Esophagus squamous epithelium (tissue), 5 donors: Measurements from ENCODE around the gene TXNL1. TPM values are rescaled to one million over a fixed set of nuclear protein-coding genes. Genes with fewer than 3 reads are reported as not detected.

Experiments used
- DNase-seq: peaks from one replicate; lab custom pipeline; 2025; lab: John Stamatoyannopoulos, UW
- H3K27ac ChIP-seq, 4 donors: fragments of 200-600 bp; sonication (generic); one replicate each; pipeline ENCODE4 v1.5.1; 2016 to 2019; ENCODE audit warnings: mild to moderate bottlenecking in 1 of 4
- H3K27me3 ChIP-seq, 4 donors: fragments of 200-600 bp; sonication (generic); 1 replicate in 3 of 4; 2 replicates in 1 of 4; pipeline versions ENCODE4 v1.5.1 to v1.6.0; 2017 to 2021; ENCODE audit warnings: antibody characterized with exemption in 1 of 4
- H3K36me3 ChIP-seq, 3 donors: fragments of 200-600 bp; sonication (generic); one replicate each; pipeline ENCODE4 v1.5.1; 2016 to 2019
- H3K4me1 ChIP-seq, 3 donors: fragments of 200-600 bp; sonication (generic); one replicate each; pipeline ENCODE4 v1.5.1; 2017 to 2019
- H3K4me3 ChIP-seq, 4 donors: fragments of 200-600 bp; sonication (generic); 1 replicate in 3 of 4; 2 replicates in 1 of 4; pipeline ENCODE4 v1.5.1; 2016 to 2019; ENCODE audit warnings: mild to moderate bottlenecking in 2 of 4, moderate library complexity in 1 of 4
- H3K9me3 ChIP-seq, 3 donors: fragments of 200-600 bp; sonication (generic); one replicate each; pipeline ENCODE4 v1.5.1; 2016 to 2019
- CTCF ChIP-seq, 6 experiments: fragments of 450-650 bp in 4 of 6; fragments of 200-600 bp in 2 of 6; sonication (generic) in 2 of 6; IDR thresholded peaks; one replicate each; pipeline ENCODE4 v1.5.1; 2016 to 2019; ENCODE audit warnings: antibody characterized with exemption in 6 of 6, mild to moderate bottlenecking in 4 of 6, moderate library complexity in 4 of 6
- POLR2A ChIP-seq, 4 donors: fragments of 450-650 bp; IDR thresholded peaks; one replicate each; pipeline ENCODE4 v1.6.1; 2017; ENCODE audit warnings: antibody characterized with exemption in 4 of 4, mild to moderate bottlenecking in 4 of 4, moderate library complexity in 3 of 4
- WGBS, 2 donors: methylation state at CpG; one replicate each; pipeline ENCODE4 v1.1.5; 2018; 5-methylcytosine and 5-hydroxymethylcytosine counted together
- intact Hi-C: fragments of 100-400 bp; cut with DNase I; formaldehyde crosslinking; loops from one replicate; pipeline ENCODE4 v1.15.0; 2022
- total RNA-seq, 4 donors: library from RNA; depleted of rRNA; stranded (reverse); fragments of >200 nt; gene quantifications; one replicate each; pipeline ENCODE4 v1.1.0, GENCODE V29; 2016
- donor health status: DM: yes; HTN: yes; CAD: no.

The TXNL1 gene
- total RNA-seq, 4 donors from 2014 or later = 41.2 to 78.5 (median 53.4) TPM

- DNase-seq = no peak
- H3K9me3 ChIP-seq = no peaks in the 10 kb centered on the region
- peaks cover 0 to 15% (median 0%) of the 10 kb centered on the region in 3 donors for H3K36me3 ChIP-seq
- H3K4me1 ChIP-seq = peaks cover 0 to 58% (median 22%) of the 10 kb centered on the region in 3 donors
- H3K27ac ChIP-seq = no peak overlapping the region
- no peak overlapping the region for H3K4me3 ChIP-seq
- TF ChIP-seq POLR2A (IDR thresholded peaks at IDR 0.05) (no peak), CTCF (IDR thresholded peaks at IDR 0.05) (no peak)
- H3K27me3 ChIP-seq = no peaks in the 10 kb centered on the region
- WGBS, 2 donors = 86 to 88% methylated on average over 5 of the region's 5 CpGs
- intact Hi-C loops = no loop called here
These were observed 3.4 kb downstream of the TXNL1 start for GRCh38 chr18:56635007-56635406.

GRCh38 chr18:56632070-56633022, 6.0 kb downstream of the TXNL1 start:
- TF ChIP-seq POLR2A (IDR thresholded peaks at IDR 0.05) (no peak), CTCF (IDR thresholded peaks at IDR 0.05) (no peak)
- no peak for DNase-seq
- WGBS, 2 donors = 82 to 85% methylated on average over 7 of the region's 7 CpGs
- H3K36me3 ChIP-seq = peaks cover 0 to 15% (median 0%) of the 10 kb centered on the region in 3 donors
- peaks cover 0 to 73% (median 18%) of the 10 kb centered on the region in 3 donors for H3K4me1 ChIP-seq
- H3K27me3 ChIP-seq = no peaks in the 10 kb centered on the region
- intact Hi-C loops = no loop called here
- no peaks in the 10 kb centered on the region for H3K9me3 ChIP-seq
- H3K4me3 ChIP-seq = no peak overlapping the region
- H3K27ac ChIP-seq = no peak overlapping the region

- no peaks in the 10 kb centered on the region for H3K9me3 ChIP-seq
- no peak overlapping the region for H3K27ac ChIP-seq
- intact Hi-C loops = no loop called here
- H3K4me3 ChIP-seq = no peak overlapping the region
- H3K27me3 ChIP-seq = no peaks in the 10 kb centered on the region
- WGBS, 2 donors = 50 to 57% methylated on average over 2 of the region's 2 CpGs
- peaks cover 0 to 37% (median 0%) of the 10 kb centered on the region in 3 donors for H3K36me3 ChIP-seq
- peaks cover 0 to 46% (median 0%) of the 10 kb centered on the region in 3 donors for H3K4me1 ChIP-seq
- TF ChIP-seq CTCF (IDR thresholded peaks at IDR 0.05) (no peak), POLR2A (IDR thresholded peaks at IDR 0.05) (no peak)
- DNase-seq = no peak
These were observed 10.4 kb downstream of the TXNL1 start for GRCh38 chr18:56627991-56628390.

- H3K27me3 ChIP-seq = no peaks in the 10 kb centered on the region
- intact Hi-C loops = no loop called here
- peaks cover 0 to 88% (median 9%) of the 10 kb centered on the region in 3 donors for H3K36me3 ChIP-seq
- WGBS, 2 donors = 70 to 80% methylated on average over 7 of the region's 7 CpGs
- DNase-seq = no peak
- no peaks in the 10 kb centered on the region for H3K9me3 ChIP-seq
- no peak overlapping the region for H3K4me3 ChIP-seq
- H3K27ac ChIP-seq = no peak overlapping the region
- TF ChIP-seq POLR2A (IDR thresholded peaks at IDR 0.05) (no peak), CTCF (IDR thresholded peaks at IDR 0.05) (no peak)
- H3K4me1 ChIP-seq = no peaks in the 10 kb centered on the region
These were observed 22.5 kb downstream of the TXNL1 start for GRCh38 chr18:56615738-56616520.
